BE2C (cell line): Measurements from ENCODE around the gene TYK2.
"Not testable (repeated sequence)": the region's sequence is repeated elsewhere in the genome, so short reads cannot be mapped to it uniquely, and the experiment has no call there.

Source experiments
- DNase-seq: peaks from one replicate; pipeline ENCODE4 v3.0.0-alpha.2; 2020
- H3K27me3 ChIP-seq: fragments of 250-450 bp; sonication (Bioruptor Pico); 2 replicates; pipeline ENCODE4 v1.5.1; 2020; ENCODE audit warnings: mild to moderate bottlenecking
- H3K36me3 ChIP-seq: fragments of 250-450 bp; sonication (Bioruptor Pico); 2 replicates; pipeline ENCODE4 v1.5.1; 2020; ENCODE audit warnings: mild to moderate bottlenecking
- H3K4me1 ChIP-seq: fragments of 250-450 bp; sonication (Bioruptor Pico); 2 replicates; pipeline ENCODE4 v1.5.1; 2020
- H3K4me3 ChIP-seq: 2 replicates; pipeline ENCODE4 v1.5.1; 2011; ENCODE audit warnings: low read depth, low read length
- H3K9me3 ChIP-seq: fragments of 250-450 bp; sonication (Bioruptor Pico); 2 replicates; pipeline ENCODE4 v1.5.1; 2020
- TF ChIP-seq, protein P1 (sequence below): IDR thresholded peaks from 2 replicates; pipeline ENCODE4 v1.5.1; 2012; ENCODE audit warnings: mild to moderate bottlenecking, low read depth, low read length

The TYK2 gene

DNA sequence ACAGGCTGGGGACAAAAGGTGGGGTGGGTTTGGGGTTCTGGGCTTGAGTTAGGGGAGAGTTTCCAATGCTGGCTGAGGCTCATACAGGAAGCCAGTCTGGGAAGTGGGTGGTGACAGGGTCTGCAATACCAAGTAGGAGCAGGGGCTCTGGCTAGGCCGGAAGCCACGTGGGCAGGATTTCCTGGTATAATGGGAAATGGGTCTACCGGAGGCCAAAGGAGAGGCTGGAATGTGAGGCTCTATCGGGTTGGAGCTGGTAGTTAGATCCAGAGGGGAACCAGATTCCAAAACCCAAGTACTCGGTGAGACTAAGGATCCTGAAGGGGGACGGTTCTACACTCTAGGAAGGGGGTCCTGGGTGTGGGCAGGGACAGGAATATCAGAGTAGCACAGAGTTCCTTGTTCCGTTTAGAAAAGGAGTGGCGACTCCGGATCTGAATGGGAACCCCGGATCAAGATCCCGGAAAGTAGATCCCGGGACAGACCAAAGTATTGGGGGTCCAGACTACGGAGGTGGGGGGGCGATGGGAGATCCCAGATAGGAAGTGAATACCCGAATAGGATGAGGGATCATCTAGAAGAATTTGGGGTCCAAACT, 22.2 kb upstream of the TYK2 start:
- DNase-seq: peak; percentile 68
- Histone ChIP-seq H3K4me1 (no peaks in the 10 kb centered on the region), H3K27me3 (peaks cover 10% of the 10 kb centered on the region), H3K4me3 (peak overlapping the region; percentile 98), H3K36me3 (peaks cover 12% of the 10 kb centered on the region), H3K9me3 (no peaks in the 10 kb centered on the region)
- TF ChIP-seq, protein P1, sequence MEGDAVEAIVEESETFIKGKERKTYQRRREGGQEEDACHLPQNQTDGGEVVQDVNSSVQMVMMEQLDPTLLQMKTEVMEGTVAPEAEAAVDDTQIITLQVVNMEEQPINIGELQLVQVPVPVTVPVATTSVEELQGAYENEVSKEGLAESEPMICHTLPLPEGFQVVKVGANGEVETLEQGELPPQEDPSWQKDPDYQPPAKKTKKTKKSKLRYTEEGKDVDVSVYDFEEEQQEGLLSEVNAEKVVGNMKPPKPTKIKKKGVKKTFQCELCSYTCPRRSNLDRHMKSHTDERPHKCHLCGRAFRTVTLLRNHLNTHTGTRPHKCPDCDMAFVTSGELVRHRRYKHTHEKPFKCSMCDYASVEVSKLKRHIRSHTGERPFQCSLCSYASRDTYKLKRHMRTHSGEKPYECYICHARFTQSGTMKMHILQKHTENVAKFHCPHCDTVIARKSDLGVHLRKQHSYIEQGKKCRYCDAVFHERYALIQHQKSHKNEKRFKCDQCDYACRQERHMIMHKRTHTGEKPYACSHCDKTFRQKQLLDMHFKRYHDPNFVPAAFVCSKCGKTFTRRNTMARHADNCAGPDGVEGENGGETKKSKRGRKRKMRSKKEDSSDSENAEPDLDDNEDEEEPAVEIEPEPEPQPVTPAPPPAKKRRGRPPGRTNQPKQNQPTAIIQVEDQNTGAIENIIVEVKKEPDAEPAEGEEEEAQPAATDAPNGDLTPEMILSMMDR: no peak

DNA sequence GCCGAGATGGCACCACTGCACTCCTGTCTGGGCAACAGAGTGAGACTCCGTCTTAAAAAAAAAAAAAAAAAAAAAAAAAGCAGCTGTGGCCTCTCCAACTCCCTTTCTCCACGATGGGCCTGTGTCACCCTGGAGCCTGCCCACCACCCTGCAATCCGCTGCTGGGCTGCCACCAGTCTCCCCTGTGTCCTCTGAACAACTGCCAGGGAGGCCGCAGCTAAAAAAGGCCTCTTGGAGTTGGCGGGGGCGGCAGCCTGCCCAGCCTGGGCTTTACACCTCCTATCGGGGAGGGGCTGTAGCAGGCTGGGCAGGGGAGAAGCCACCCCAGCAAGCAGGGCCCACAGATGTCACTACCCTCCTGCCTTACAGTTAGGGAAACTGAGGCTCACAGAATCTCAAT, 19.5 kb upstream of the TYK2 start:
- Histone ChIP-seq H3K4me3 (no peak overlapping the region), H3K27me3 (no peaks in the 10 kb centered on the region), H3K4me1 (no peaks in the 10 kb centered on the region), H3K9me3 (no peaks in the 10 kb centered on the region), H3K36me3 (peaks cover 24% of the 10 kb centered on the region)
- TF ChIP-seq, protein P1: no peak
- DNase-seq: no peak

DNA sequence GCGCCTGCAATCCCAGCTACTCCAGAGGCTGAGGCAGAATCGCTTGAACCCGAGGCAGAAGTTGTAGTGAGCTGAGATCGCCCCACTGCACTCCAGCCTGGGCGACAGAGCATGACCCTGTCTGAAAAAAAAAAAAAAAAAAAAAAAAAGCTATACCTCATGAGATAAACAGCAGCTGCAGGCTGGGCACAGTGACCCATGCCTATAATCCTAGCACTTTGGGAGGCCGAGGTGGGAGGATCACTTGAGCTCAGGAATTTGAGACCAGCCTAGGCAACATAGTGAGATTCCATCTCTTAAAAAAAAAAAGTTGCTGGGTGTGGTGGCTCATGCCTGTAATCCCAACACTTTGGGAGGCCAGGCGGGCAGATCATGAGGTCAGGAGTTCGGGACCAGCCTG, 19.0 kb upstream of the TYK2 start:
- not testable (repeated sequence) for H3K27me3 ChIP-seq, H3K4me3 ChIP-seq, DNase-seq, H3K9me3 ChIP-seq, H3K4me1 ChIP-seq
- H3K36me3 ChIP-seq: peaks cover 29% of the 10 kb centered on the region

DNA sequence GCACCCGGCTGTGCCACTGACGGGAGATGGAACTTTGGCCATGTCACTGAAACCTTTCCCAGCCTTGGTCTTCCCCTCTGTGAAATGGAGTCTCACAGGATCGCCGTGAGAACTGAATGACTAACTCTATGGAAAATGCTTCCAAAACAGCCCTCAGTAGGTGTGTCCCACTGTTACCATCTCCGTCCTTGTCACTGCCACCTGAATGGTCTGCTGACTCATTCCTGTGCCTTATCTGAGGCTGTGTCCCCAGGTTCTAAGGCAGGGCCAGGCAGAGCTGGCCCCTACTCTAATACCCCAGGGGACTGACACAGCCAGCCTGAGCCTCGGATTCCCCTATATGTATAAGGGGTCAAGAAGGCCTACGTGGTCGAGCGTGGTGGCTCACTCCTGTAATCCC, 18.4 kb upstream of the TYK2 start:
- Histone ChIP-seq H3K36me3 (peaks cover 35% of the 10 kb centered on the region), H3K27me3 (no peaks in the 10 kb centered on the region)
- TF ChIP-seq, protein P1: no peak

DNA sequence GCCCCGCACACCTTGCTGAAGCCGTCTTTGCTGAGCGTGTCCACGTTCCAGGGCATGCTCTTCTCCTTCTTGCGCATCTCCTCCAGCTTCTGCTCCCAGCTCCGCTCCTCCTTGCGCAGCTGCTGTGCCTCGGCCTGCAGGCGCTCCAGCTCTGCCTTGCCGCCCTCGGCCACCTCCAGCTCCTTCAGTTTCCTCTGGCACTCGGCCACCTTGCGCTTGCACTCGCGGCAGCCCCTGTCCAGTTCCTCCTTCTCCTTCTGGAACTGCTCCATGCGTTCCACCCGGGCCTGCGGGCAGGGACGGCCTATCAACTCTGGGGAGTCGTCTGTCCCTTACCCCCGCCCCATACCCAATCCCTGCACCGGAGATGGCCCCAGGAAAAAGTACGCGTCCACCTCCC, 15.5 kb upstream of the TYK2 start:
- TF ChIP-seq, protein P1: no peak
- Histone ChIP-seq H3K36me3 (peaks cover 56% of the 10 kb centered on the region), H3K4me1 (no peaks in the 10 kb centered on the region), H3K4me3 (no peak overlapping the region), H3K9me3 (no peaks in the 10 kb centered on the region), H3K27me3 (no peaks in the 10 kb centered on the region)
- DNase-seq: no peak

More for the DNA sequence above, 18.4 kb upstream of the TYK2 start:
- no peak overlapping the region for H3K4me3 ChIP-seq
- no peak for DNase-seq
- no peaks in the 10 kb centered on the region for H3K4me1 ChIP-seq
- H3K9me3 ChIP-seq: no peaks in the 10 kb centered on the region

DNA sequence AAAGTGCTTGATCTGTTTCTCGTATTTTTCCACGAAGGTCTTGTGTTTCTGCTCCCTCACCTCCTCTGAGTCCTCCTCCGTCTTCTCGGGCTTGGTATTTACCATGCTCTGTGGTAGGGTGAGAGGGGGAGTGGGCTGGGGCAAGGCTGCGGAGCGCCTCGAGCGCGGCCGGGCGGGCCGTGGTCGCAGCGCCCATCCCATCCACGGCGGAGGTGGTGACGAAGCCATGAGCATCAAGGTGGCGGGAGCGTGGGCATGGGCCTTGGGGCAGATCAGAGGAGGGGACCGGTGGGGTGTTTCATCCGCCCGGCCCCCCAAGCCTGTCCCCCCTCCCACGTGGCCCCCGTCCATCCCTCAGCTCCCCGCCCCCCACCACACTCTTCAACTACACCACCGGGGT, 15.1 kb upstream of the TYK2 start:
- no peak for DNase-seq
- Histone ChIP-seq H3K9me3 (no peaks in the 10 kb centered on the region), H3K4me3 (no peak overlapping the region), H3K4me1 (no peaks in the 10 kb centered on the region), H3K36me3 (peaks cover 58% of the 10 kb centered on the region), H3K27me3 (no peaks in the 10 kb centered on the region)
- TF ChIP-seq, protein P1: no peak

DNA sequence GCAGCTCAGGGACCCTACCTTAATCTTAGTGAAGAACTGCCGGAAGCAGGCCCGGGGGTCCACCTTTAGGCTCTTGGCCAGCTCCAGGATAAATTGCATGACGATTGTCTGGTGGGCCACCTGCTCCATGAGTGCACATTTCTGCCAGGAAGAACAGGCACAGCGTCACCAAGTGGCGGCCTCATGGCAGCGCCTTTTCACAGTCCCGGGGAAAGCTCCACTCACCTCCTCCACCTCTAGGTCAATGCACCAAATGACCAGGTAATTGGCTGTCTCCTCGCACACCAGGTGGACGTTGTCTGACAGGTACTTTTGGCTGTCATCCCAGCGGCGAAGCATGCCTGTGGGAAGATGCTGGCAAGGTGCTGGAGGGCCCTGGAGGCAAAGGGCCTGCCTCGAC, 14.6 kb upstream of the TYK2 start:
- DNase-seq: no peak
- H3K36me3 ChIP-seq: peaks cover 58% of the 10 kb centered on the region
- TF ChIP-seq, protein P1: no peak
- no peaks in the 10 kb centered on the region for H3K4me1 ChIP-seq
- H3K4me3 ChIP-seq: no peak overlapping the region
- H3K27me3 ChIP-seq: no peaks in the 10 kb centered on the region
- no peaks in the 10 kb centered on the region for H3K9me3 ChIP-seq
